ENCODE measurements around the gene GPD1. TPM values are rescaled to one million over a fixed set of nuclear protein-coding genes. Genes with fewer than 3 reads are reported as not detected.

Gene GPD1
- total and polyA plus RNA-seq, 5 donors from 2014 or later, result 0.06 TPM; not detected in 4

GRCh38 chr12:50110762-50111351 lies 7.0 kb downstream of the GPD1 start:
- Histone ChIP-seq H3K4me3 (ENCODE audit: low read depth, low read length) (peak overlapping the region; percentile 26), H3K27me3 (ENCODE audit: control insufficient read depth, insufficient read depth, low read length) (no peaks in the 10 kb centered on the region), H3K4me1 (ENCODE audit: control insufficient read depth, insufficient read depth, low read length, poor library complexity, severe bottlenecking) (peaks cover 33% of the 10 kb centered on the region), H3K9me3 (ENCODE audit: control insufficient read depth in 2 of 2, low read length in 2 of 2) (no peaks in the 10 kb centered on the region), H3K27ac (ENCODE audit: insufficient read depth, low read length, poor library complexity, severe bottlenecking) (peak overlapping the region; percentile 94), H3K36me3 (ENCODE audit: control insufficient read depth, insufficient read depth, low read length) (peaks cover 3% of the 10 kb centered on the region)
- Mint-ChIP-seq H3K27ac (peak overlapping the region in 2 of 3 donors; percentile 99 to 100), H3K36me3 (peaks cover 14% of the 10 kb centered on the region), H3K4me1 (peaks cover 5 to 39% (median 29%) of the 10 kb centered on the region in 4 donors), H3K4me3 (peak overlapping the region; percentile 97 to 99 (median 98)), H3K9me3 (no peaks in the 10 kb centered on the region), H3K27me3 (no peaks in the 10 kb centered on the region)
- ATAC-seq (ENCODE audit: low read depth in 2 of 2) (no peak), DNase-seq (no peak)

- Mint-ChIP-seq H3K4me1 (peaks cover 5 to 44% (median 33%) of the 10 kb centered on the region in 4 donors), H3K4me3 (peak overlapping the region; percentile 97 to 99 (median 98)), H3K27ac (peak overlapping the region in 2 of 3 donors; percentile 99 to 100), H3K36me3 (peaks cover 15% of the 10 kb centered on the region), H3K9me3 (no peaks in the 10 kb centered on the region), H3K27me3 (no peaks in the 10 kb centered on the region)
- ATAC-seq (ENCODE audit: low read depth in 2 of 2) (no peak), DNase-seq (no peak)
- H3K27me3 ChIP-seq (ENCODE audit: control insufficient read depth, insufficient read depth, low read length), result no peaks in the 10 kb centered on the region
- peaks cover 34% of the 10 kb centered on the region for H3K4me1 ChIP-seq (ENCODE audit: control insufficient read depth, insufficient read depth, low read length, poor library complexity, severe bottlenecking)
- H3K36me3 ChIP-seq (ENCODE audit: control insufficient read depth, insufficient read depth, low read length), result peaks cover 7% of the 10 kb centered on the region
- H3K4me3 ChIP-seq (ENCODE audit: low read depth, low read length), result peak overlapping the region; percentile 26
- peak overlapping the region; percentile 94 for H3K27ac ChIP-seq (ENCODE audit: insufficient read depth, low read length, poor library complexity, severe bottlenecking)
- no peaks in the 10 kb centered on the region for H3K9me3 ChIP-seq (ENCODE audit: control insufficient read depth in 2 of 2, low read length in 2 of 2)
These were observed 7.5 kb downstream of the GPD1 start for GRCh38 chr12:50111395-50111692.

- ATAC-seq (ENCODE audit: low read depth in 2 of 2) (peak; percentile 84), DNase-seq (peak; percentile 98 to 100 (median 99))
- Mint-ChIP-seq H3K9me3 (no peaks in the 10 kb centered on the region), H3K27me3 (no peaks in the 10 kb centered on the region), H3K36me3 (peaks cover 20% of the 10 kb centered on the region), H3K4me3 (peak within 1 kb of the TSS; percentile 97 to 99 (median 98)), H3K4me1 (peaks cover 5 to 49% (median 37%) of the 10 kb centered on the region in 4 donors), H3K27ac (peak within 1 kb of the TSS; percentile 99 to 100 (median 100))
- Histone ChIP-seq H3K4me3 (ENCODE audit: low read depth, low read length) (peak within 1 kb of the TSS; percentile 95), H3K4me1 (ENCODE audit: control insufficient read depth, insufficient read depth, low read length, poor library complexity, severe bottlenecking) (peaks cover 39% of the 10 kb centered on the region), H3K27ac (ENCODE audit: insufficient read depth, low read length, poor library complexity, severe bottlenecking) (peak within 1 kb of the TSS; percentile 94), H3K9me3 (ENCODE audit: control insufficient read depth in 2 of 2, low read length in 2 of 2) (no peaks in the 10 kb centered on the region), H3K27me3 (ENCODE audit: control insufficient read depth, insufficient read depth, low read length) (no peaks in the 10 kb centered on the region), H3K36me3 (ENCODE audit: control insufficient read depth, insufficient read depth, low read length) (peaks cover 12% of the 10 kb centered on the region)
These were observed 8.1 kb downstream of the GPD1 start, which contains the start of gene COX14 for GRCh38 chr12:50111693-50112455. Gene COX14 (plus strand): TSS chr12:50112236. CDS start chr12:50120044, 7,808 bp downstream.

GRCh38 chr12:50112456-50113218 lies 8.8 kb downstream of the GPD1 start:
- Histone ChIP-seq H3K4me3 (ENCODE audit: low read depth, low read length) (peak overlapping the region; percentile 95), H3K36me3 (ENCODE audit: control insufficient read depth, insufficient read depth, low read length) (peaks cover 16% of the 10 kb centered on the region), H3K27ac (ENCODE audit: insufficient read depth, low read length, poor library complexity, severe bottlenecking) (peak overlapping the region; percentile 94), H3K4me1 (ENCODE audit: control insufficient read depth, insufficient read depth, low read length, poor library complexity, severe bottlenecking) (peaks cover 45% of the 10 kb centered on the region), H3K9me3 (ENCODE audit: control insufficient read depth in 2 of 2, low read length in 2 of 2) (no peaks in the 10 kb centered on the region), H3K27me3 (ENCODE audit: control insufficient read depth, insufficient read depth, low read length) (no peaks in the 10 kb centered on the region)
- ATAC-seq (ENCODE audit: low read depth in 2 of 2) (no peak), DNase-seq (no peak)
- Mint-ChIP-seq H3K36me3 (peaks cover 24% of the 10 kb centered on the region), H3K4me3 (peak overlapping the region; percentile 97 to 99 (median 98)), H3K9me3 (no peaks in the 10 kb centered on the region), H3K27me3 (no peaks in the 10 kb centered on the region), H3K27ac (peak overlapping the region; percentile 99 to 100 (median 100)), H3K4me1 (peaks cover 5 to 55% (median 40%) of the 10 kb centered on the region in 4 donors)

- H3K36me3 ChIP-seq (ENCODE audit: control insufficient read depth, insufficient read depth, low read length), result peaks cover 50% of the 10 kb centered on the region
- H3K36me3 Mint-ChIP-seq, result peaks cover 36% of the 10 kb centered on the region
These were observed 13.3 kb downstream of the GPD1 start for GRCh38 chr12:50117057-50117622.

GRCh38 chr12:50119387-50119786 lies 15.6 kb downstream of the GPD1 start:
- H3K4me1 ChIP-seq (ENCODE audit: control insufficient read depth, insufficient read depth, low read length, poor library complexity, severe bottlenecking), result peaks cover 16% of the 10 kb centered on the region
- H3K27me3 ChIP-seq (ENCODE audit: control insufficient read depth, insufficient read depth, low read length), result no peaks in the 10 kb centered on the region
- Mint-ChIP-seq H3K27ac (no peak overlapping the region), H3K9me3 (no peaks in the 10 kb centered on the region), H3K4me3 (peak overlapping the region in 1 of 4 donors; percentile 26), H3K4me1 (peaks cover 8 to 52% (median 23%) of the 10 kb centered on the region in 4 donors), H3K36me3 (peaks cover 39% of the 10 kb centered on the region), H3K27me3 (no peaks in the 10 kb centered on the region)
- H3K36me3 ChIP-seq (ENCODE audit: control insufficient read depth, insufficient read depth, low read length), result peaks cover 69% of the 10 kb centered on the region
- ATAC-seq (ENCODE audit: low read depth in 2 of 2), result no peak
- H3K27ac ChIP-seq (ENCODE audit: insufficient read depth, low read length, poor library complexity, severe bottlenecking), result no peak overlapping the region
- H3K4me3 ChIP-seq (ENCODE audit: low read depth, low read length), result no peak overlapping the region
- DNase-seq, result no peak
- no peaks in the 10 kb centered on the region for H3K9me3 ChIP-seq (ENCODE audit: control insufficient read depth in 2 of 2, low read length in 2 of 2)

More at GRCh38 chr12:50117057-50117622, 13.3 kb downstream of the GPD1 start:
- ATAC-seq (ENCODE audit: low read depth in 2 of 2), result no peak
- peaks cover 33% of the 10 kb centered on the region for H3K4me1 ChIP-seq (ENCODE audit: control insufficient read depth, insufficient read depth, low read length, poor library complexity, severe bottlenecking)
- Mint-ChIP-seq H3K27ac (peak overlapping the region in 2 of 3 donors; percentile 32 to 52), H3K4me1 (peaks cover 5 to 60% (median 31%) of the 10 kb centered on the region in 4 donors), H3K9me3 (no peaks in the 10 kb centered on the region), H3K4me3 (peak overlapping the region in 3 of 4 donors; percentile 62 to 74 (median 68)), H3K27me3 (no peaks in the 10 kb centered on the region)
- H3K4me3 ChIP-seq (ENCODE audit: low read depth, low read length), result peak overlapping the region; percentile 13
- no peak for DNase-seq
- no peaks in the 10 kb centered on the region for H3K27me3 ChIP-seq (ENCODE audit: control insufficient read depth, insufficient read depth, low read length)
- H3K27ac ChIP-seq (ENCODE audit: insufficient read depth, low read length, poor library complexity, severe bottlenecking), result no peak overlapping the region
- H3K9me3 ChIP-seq (ENCODE audit: control insufficient read depth in 2 of 2, low read length in 2 of 2), result no peaks in the 10 kb centered on the region

- H3K9me3 Mint-ChIP-seq, result no peaks in the 10 kb centered on the region
- H3K4me1 Mint-ChIP-seq, result peaks cover 5 to 53% (median 27%) of the 10 kb centered on the region in 4 donors
- Histone ChIP-seq H3K27me3 (ENCODE audit: control insufficient read depth, insufficient read depth, low read length) (no peaks in the 10 kb centered on the region), H3K9me3 (ENCODE audit: control insufficient read depth in 2 of 2, low read length in 2 of 2) (no peaks in the 10 kb centered on the region), H3K36me3 (ENCODE audit: control insufficient read depth, insufficient read depth, low read length) (peaks cover 76% of the 10 kb centered on the region), H3K4me1 (ENCODE audit: control insufficient read depth, insufficient read depth, low read length, poor library complexity, severe bottlenecking) (peaks cover 19% of the 10 kb centered on the region), H3K4me3 (ENCODE audit: low read depth, low read length) (no peak overlapping the region), H3K27ac (ENCODE audit: insufficient read depth, low read length, poor library complexity, severe bottlenecking) (no peak overlapping the region)
- H3K27me3 Mint-ChIP-seq, result no peaks in the 10 kb centered on the region
- H3K36me3 Mint-ChIP-seq, result peaks cover 37% of the 10 kb centered on the region
- DNase-seq (no peak), ATAC-seq (ENCODE audit: low read depth in 2 of 2) (no peak)
- H3K4me3 Mint-ChIP-seq, result no peak overlapping the region
- H3K27ac Mint-ChIP-seq, result no peak overlapping the region
These were observed 16.7 kb downstream of the GPD1 start for GRCh38 chr12:50120521-50120920.

Data from CD4-positive, CD25-positive, alpha-beta regulatory T cell (primary cell).